ENCODE results near the gene C1orf21.
A peak's percentile ranks its signal among the peaks of the same experiment; 100 is the strongest.

C1orf21 gene

DNA sequence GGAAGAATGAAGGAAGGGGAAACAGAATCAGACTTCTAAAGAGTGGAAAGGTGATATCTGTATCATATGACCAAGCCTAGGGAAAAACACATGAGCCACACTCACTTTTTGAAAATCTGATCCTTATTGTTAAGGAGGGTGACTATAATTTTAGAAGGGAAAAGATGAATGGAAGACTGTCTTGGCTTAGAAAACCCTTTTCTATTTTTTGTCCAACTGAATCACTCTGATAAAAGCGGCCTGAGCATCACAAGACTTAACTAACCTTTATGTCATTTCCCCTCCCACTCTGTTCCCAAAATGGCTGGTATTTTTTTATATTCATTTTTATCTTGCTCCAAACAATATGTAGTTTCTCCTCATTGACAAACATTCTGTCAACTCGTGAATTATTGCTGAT, 169.8 kb downstream of the C1orf21 start:
- TF ChIP-seq, protein P1, sequence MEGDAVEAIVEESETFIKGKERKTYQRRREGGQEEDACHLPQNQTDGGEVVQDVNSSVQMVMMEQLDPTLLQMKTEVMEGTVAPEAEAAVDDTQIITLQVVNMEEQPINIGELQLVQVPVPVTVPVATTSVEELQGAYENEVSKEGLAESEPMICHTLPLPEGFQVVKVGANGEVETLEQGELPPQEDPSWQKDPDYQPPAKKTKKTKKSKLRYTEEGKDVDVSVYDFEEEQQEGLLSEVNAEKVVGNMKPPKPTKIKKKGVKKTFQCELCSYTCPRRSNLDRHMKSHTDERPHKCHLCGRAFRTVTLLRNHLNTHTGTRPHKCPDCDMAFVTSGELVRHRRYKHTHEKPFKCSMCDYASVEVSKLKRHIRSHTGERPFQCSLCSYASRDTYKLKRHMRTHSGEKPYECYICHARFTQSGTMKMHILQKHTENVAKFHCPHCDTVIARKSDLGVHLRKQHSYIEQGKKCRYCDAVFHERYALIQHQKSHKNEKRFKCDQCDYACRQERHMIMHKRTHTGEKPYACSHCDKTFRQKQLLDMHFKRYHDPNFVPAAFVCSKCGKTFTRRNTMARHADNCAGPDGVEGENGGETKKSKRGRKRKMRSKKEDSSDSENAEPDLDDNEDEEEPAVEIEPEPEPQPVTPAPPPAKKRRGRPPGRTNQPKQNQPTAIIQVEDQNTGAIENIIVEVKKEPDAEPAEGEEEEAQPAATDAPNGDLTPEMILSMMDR (conservative IDR thresholded peaks at IDR 0.05), result no peak
- H3K27ac ChIP-seq, result no peak overlapping the region

DNA sequence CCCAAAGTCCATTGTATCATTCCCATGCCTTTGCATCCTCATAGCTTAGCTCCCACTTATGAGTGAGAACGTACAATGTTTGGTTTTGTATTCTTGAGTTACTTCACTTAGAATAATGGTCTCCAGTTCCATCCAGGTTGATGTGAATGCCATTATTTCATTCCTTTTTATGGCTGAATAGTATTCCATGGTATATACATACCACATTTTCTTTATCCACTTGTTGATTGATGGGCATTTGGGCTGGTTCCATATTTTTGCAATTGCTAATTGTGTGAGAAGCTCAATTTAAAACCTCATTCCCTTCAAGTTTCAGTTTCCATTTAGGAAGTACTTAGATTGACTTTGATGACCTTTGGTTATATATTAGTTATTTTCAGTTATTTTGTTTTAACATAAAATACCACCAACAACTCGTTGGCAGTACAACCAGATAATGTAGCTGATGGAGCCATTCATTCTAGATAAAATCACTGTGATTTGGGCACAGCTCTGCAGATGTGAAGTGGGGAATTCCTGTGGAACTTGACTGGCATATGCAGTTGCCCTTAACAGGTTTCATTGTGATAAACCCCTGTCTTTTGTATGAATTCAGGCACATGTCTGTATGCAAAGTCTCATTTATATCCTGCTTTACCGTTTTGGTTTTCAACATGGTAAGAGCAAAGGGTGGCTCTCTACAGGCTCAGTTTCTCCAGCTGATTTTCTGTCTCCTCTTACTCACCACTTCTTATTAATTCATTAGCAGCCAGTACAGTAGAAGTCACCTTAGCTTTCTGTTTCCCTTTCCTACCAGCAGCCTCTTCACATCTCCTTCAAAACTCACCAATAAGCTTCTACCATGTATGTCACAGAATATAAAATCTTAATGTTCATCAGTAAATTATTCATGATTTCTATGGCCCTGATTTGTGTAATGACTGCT, 170.9 kb downstream of the C1orf21 start:
- TF ChIP-seq, protein P1 (conservative IDR thresholded peaks at IDR 0.05), result no peak
- no peak overlapping the region for H3K27ac ChIP-seq

DNA sequence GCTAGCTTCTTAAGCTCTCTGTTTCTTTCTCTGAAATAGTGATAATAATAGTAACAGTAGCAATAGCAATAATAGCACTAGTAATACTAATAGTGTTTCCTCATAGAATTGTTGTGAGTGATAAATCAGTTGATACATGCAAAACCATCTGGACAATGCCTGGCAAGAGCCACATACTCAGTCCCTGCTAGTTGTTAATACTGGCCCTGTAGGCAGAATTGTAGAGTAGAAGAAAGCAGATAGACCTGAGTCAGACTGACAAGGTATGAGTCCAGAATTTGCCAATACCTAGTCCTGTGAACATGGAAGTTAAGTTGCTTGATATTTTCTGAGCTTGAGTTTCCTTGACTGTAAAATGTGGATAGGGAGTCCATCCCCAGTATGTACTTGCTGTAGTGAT, 171.9 kb downstream of the C1orf21 start:
- no peak overlapping the region for H3K27ac ChIP-seq
- TF ChIP-seq, protein P1 (conservative IDR thresholded peaks at IDR 0.05), result no peak

DNA sequence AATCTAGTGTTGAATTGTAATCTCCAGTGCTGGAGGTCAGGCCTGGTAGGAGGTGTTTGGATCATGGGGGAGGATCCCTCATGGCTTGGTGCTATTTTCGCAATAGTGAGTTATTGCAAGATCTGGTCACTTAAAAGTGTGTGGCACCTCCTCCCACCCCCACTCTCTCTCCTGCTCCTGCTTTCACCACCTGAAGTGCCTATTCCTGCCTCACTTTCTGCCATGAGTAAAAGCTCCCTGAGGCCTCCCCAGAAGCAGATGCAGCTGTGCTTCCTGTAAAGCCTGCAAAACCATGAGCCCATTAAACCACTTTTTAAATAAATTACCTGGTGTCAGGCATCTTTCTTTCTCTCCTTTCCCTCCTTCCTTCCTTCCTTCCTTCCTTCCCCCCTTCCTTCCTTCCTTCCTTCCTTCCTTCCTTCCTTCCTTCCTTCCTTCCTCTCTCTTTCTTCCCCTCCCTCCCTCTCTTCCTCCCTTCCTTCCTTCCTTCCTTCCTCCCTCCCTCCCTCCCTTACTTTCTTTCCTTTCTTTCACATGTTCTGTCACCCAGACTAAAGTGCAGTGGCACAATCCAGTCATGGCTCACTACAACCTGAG, 172.4 kb downstream of the C1orf21 start:
- TF ChIP-seq, protein P1 (conservative IDR thresholded peaks at IDR 0.05), result no peak
- H3K27ac ChIP-seq, result no peak overlapping the region

DNA sequence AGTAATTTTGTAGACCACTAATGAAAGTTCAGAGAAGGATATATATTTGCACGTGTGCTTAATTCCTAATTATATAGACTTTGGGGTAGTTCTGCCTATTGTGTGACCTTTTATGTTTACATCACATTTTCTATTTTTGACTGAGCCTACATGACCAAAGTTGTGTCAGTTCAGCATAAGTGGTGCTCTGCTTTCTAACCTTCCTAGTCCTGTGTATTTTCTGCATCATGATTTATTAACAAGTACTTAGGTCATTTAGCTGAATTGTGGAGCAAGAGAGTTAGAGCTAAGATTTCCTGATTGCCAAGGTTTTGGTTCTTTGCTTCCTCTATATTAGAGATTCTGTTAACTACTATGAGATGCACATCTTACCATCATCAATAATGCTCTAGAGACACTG, 176.0 kb downstream of the C1orf21 start:
- H3K27ac ChIP-seq, result peak overlapping the region; percentile 43
- TF ChIP-seq, protein P1 (conservative IDR thresholded peaks at IDR 0.05), result no peak

DNA sequence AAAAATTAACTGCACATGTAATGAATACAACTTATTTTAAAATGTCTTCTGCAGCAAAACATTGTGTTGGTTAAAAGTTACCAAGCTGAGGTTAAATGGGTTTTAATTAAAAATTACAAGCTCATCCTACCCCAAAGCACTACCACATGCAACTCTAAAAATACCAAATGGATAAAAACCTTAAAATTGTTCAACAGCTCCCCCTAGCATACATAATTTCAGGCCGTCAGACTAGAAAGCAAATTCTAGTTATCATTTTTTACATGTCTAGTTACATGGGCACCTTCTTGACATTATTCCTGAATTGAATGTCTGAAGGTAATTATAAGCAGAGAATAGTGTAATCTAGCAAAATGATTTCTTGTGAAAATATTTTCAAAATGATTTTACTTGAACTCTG, 176.5 kb downstream of the C1orf21 start:
- no peak overlapping the region for H3K27ac ChIP-seq
- TF ChIP-seq, protein P1 (conservative IDR thresholded peaks at IDR 0.05), result peak; percentile 74

DNA sequence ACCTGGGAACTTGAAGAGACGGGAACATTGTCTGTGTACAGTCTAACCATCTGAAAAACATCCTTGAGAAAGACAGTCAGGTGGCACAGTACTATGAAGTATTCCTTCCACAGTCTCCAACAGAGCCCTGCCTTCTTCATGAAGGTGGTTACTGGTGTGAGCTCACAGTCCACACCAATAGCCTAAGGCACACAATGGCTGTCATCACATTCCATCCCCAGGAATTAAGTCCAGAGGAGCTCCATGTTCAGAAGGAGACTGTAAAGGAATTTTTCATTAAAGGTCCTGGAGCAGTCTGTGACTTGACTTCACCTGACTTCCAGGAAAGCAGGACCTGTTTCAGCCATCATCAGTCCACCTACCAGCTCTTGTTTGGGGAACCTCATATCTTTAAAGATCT, 180.2 kb downstream of the C1orf21 start:
- TF ChIP-seq, protein P1 (conservative IDR thresholded peaks at IDR 0.05), result no peak

More for the DNA sequence above, 180.2 kb downstream of the C1orf21 start:
- H3K27ac ChIP-seq, result no peak overlapping the region
